Body of pancreas (tissue), 4 donors: ENCODE results near the gene CAPN8.

Experiments used
- POLR2A ChIP-seq, 3 donors: fragments of 450-650 bp; IDR thresholded peaks; one replicate each; pipeline ENCODE4 v1.6.1; 2016; ENCODE audit warnings: antibody characterized with exemption in 3 of 3, mild to moderate bottlenecking in 2 of 3
- TF ChIP-seq, protein P1 (sequence below), 7 experiments: fragments of 450-650 bp in 4 of 7; fragments of 200-600 bp in 3 of 7; sonication (generic) in 3 of 7; IDR thresholded peaks; one replicate each; pipeline ENCODE4 v1.5.1; 2016 to 2019; ENCODE audit warnings: antibody characterized with exemption in 7 of 7

GRCh38 chr1:223700388-223700918, 35.0 kb upstream of the CAPN8 start:
- no peak for TF ChIP-seq POLR2A (IDR thresholded peaks at IDR 0.05)
- TF ChIP-seq, protein P1, sequence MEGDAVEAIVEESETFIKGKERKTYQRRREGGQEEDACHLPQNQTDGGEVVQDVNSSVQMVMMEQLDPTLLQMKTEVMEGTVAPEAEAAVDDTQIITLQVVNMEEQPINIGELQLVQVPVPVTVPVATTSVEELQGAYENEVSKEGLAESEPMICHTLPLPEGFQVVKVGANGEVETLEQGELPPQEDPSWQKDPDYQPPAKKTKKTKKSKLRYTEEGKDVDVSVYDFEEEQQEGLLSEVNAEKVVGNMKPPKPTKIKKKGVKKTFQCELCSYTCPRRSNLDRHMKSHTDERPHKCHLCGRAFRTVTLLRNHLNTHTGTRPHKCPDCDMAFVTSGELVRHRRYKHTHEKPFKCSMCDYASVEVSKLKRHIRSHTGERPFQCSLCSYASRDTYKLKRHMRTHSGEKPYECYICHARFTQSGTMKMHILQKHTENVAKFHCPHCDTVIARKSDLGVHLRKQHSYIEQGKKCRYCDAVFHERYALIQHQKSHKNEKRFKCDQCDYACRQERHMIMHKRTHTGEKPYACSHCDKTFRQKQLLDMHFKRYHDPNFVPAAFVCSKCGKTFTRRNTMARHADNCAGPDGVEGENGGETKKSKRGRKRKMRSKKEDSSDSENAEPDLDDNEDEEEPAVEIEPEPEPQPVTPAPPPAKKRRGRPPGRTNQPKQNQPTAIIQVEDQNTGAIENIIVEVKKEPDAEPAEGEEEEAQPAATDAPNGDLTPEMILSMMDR (IDR thresholded peaks at IDR 0.05) = no peak
